GM21529 (cell line): ENCODE measurements around the gene ASF1A.
"Not testable (repeated sequence)": the region's sequence is repeated elsewhere in the genome, so short reads cannot be mapped to it uniquely, and the experiment has no call there.

Experiments used
- ATAC-seq: cut with Tn5 transposase; IDR thresholded peaks from one replicate; pipeline ENCODE4 v1.9.1; 2021; ENCODE audit not compliant: unreplicated experiment

Gene ASF1A

DNA sequence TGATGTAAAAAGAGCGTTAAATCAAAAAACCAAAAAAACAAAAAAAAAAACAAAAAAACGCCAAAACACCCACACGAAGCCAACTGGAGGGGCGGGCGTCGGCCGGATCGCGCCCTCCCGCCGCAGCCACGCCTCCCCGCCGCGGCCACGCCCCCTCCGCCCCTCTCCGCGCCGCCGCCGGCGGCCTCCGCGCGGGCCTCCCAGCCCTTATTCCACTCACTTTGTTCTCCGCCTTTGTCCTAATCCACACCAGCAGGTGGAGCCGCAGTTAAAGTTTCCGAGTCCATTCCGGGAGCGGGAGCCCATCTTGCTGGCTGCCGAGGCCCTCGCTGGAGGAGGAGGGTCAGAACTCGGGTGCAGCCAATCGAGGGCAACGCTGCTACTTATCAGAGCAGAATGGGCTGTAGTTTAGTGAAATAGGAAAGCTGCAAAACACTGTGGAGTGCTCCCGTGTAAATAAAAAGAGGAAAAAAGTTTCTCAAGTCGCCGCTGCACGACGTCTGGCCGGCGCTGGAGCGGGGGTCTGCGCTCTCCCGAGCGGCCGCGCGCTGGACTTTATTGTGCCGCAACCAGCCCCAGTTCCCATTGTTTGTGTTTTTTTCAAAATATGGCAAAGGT is at the start of gene ASF1A:
Gene ASF1A, plus strand, starts transcription at position 346 of the 618 bp plus-strand sequence. Its CDS starts 262 bp downstream, at position 608.
- ATAC-seq, result peak; percentile 68

DNA sequence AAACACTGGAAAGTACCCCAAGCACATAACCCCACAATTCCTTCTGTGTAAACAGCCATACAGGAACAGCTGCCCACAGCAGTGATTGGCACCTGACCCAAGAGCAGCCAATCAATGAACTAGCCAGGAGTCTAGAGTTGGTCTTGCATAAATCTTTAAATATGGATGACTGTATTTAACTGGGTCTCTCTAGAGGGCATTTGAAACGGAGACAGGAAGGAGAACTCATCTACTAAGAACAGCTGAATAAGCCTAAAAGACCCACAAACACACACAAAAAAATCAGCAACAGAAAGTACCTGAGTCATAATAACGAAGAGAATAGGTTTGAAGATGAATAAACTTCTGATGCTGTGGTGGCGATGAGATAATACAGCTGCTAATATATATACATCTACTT is 49.0 kb upstream of the ASF1A start:
- ATAC-seq, result peak; percentile 61

DNA sequence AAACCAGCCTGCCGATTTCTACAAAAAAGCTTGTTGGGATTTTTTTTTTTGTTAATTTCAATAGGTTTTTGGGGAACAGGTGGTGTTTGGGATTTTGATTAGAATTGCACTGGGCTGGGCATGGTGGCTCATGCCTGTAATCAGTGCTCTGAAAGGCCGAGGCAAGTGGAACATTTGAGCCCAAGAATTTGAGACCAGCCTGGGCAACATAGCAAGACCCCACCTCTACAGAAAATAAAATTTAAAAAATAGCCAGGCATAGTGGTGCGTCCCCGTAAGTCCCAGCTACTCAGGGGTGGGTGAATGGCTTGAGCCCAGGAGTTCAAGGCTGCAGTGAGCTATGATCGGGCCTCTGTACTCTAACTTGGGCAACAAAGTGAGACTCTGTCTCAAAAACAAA is 40.5 kb upstream of the ASF1A start:
- ATAC-seq, result no peak

DNA sequence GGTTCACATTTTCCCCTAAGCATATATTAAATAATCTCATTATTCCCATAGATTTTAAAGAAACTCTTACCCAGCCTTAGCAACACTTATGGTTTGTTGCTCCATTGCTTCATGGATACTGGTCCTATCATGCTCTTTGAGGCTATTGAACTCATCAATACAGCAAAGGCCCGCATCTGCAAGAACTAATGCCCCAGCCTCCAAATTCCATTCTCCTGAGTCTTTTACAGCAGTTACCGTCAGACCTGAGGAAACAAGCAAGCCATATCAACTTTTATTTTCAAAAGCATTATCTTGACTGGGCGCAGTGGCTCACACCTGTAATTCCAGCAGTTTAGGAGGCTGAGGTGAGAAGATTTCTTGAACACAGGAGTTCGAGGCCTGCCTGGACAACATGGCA is 37.7 kb upstream of the ASF1A start:
- ATAC-seq, result no peak

DNA sequence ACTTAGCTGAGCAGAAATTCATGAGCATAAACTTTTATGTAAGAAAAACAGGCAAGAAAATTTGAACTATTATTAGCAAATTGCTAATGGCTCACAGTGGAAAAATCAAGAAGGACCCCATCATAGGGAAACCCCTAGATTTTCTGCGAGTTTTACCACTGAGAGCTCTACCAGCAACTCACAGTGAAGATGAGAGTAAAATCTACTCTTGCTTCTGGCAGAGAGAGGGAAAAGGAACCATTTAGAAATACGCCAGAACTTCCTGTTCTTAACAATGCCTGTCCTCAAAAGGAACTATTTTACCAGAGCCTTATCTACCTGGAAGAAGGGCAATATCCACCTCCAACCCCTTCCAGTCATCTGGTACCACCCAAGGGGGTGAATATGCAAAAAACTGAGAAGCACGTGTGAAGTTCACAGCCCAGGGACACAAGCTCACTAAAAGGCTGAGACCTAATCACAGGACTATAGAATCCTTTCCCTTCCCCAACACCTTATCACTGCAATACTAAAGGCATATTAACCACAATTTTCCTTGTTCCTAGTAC is 34.4 kb upstream of the ASF1A start:
- ATAC-seq, result peak; percentile 66

DNA sequence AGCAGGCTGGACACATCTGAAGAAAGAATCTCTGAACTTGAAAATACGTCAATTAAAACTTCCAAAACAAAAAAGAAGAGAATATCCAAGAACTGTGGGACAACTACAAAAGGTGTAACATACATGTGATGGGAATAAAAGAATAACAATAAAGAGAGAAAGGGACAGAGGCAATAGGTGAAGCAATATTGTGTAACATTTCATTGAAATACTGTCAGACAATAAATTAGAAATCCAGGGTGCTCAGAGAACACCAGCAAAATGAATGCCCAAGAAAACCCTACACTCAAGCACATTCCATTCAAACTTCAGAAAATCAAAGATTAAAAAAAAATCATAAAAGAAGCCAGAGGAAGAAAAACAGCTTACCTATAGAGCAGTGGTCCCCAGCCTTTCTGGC is 33.6 kb upstream of the ASF1A start:
- ATAC-seq, result no peak

DNA sequence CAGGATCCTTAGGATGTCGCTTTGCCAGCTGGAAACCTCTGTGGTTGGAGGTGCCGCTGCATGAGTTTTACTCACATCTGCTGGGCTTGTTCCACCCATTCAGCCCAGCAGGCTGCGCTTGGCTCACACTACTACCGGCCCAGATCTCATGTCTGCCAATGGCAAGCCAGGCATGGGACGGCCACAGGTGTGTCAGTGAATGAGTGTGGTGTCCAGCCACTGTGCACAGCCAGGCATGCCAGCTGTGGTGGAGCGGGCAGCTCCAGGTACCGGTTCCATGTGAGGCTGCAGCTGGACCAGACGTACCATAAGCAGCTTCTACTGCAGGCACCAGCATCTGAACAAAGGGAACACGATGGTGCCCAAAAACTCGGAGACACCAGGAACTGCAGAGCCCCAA is 33.1 kb upstream of the ASF1A start:
- no peak for ATAC-seq

DNA sequence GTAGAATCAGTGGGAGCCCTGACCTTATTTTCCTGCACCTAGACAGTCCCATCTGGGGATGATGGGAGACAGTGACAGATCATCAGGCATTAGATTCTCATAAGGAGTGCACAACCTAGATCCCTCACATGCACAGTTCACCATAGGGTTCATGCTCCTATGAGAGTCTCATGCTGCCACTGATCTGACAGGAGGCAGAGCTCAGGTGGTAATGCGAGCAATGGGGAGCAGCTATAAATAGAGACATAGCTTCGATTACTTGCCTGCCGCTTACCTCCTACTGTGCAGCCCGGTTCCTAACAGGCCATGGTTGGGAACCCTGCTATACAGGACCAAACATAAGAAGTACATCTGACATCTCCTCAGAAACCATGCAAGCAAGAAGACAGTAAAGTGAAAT is 31.5 kb upstream of the ASF1A start:
- ATAC-seq, result no peak

DNA sequence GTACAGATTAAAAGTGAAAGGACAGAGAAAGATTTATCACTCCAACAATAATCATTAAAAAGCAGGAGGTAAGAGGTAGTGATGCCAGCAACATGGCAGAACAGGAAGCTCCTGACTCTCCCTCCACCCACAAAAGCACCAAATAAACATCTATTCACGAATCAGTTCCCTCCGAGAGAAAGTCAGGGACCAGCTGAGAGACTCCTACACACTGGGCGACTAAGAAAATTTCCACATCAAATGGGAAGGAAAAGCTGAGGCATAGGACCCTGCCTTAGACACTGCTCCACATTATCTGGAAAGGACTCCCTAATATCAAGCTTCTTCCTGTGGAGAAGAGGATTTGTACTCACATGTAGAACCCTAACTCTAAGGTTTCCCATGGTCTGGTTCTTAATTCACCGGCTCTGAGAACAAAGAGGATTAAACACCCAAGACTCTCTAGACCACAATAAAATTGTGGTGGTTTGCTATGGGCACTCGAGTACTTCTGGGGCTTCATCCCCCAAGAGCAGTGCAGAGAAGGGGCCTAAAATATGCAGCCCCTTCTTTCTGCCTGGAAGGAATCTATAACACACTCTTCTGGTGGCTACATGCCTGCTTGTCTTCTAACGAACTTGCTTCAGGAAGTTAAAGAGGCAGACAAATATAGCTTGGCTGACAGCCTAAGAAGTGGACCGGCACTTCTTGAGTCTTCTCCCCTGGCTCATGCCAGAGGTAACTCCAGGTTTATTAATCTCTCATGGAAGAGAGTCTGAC is 29.4 kb upstream of the ASF1A start:
- ATAC-seq, result no peak

DNA sequence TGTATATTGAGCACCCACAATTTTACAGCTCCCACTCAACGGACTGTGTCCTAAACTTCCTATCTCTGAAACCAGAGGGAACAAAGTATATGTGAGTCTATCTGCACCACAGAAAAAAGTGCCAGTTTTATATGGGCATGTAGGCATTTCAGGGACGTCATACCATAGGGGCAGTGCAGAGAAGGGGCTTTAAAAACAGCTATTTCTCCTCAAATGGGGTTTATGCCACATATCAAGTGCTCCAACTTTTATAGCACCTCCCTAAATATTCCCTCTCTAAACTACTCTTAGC is 28.9 kb upstream of the ASF1A start:
- ATAC-seq, result no peak

DNA sequence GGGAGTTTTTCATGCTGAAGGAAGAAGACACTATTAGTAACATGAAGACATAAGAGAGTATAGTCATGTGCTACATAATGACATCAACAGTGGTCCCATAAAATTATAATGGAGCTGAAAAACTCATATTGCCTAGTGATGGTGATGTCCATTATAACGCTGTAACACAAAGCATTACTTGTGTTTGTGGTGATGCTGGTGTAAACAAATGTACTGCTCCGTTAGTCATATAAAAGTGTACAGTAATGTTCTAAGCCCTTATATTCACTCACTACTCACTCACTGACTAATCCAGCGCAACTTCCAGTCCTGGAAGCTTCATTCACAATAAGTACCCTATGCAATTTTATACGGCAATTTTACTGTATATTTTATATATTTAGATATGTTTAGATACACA is 26.8 kb upstream of the ASF1A start:
- no peak for ATAC-seq

DNA sequence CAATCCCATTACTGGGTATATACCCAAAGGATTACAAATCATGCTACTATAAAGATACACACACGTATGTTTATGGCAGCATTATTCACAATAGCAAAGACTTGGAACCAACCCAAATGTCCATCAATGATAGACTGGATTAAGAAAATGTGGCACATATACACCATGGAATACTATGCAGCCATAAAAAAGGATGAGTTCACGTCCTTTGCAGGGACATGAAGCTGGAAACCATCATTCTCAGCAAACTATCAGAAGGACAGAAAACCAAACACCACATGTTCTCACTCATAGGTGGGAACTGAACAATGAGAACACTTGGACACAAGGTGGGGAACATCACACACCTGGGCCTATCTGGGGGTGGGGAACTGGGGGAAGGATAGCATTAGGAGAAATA is 25.1 kb upstream of the ASF1A start:
- not testable (repeated sequence) for ATAC-seq

DNA sequence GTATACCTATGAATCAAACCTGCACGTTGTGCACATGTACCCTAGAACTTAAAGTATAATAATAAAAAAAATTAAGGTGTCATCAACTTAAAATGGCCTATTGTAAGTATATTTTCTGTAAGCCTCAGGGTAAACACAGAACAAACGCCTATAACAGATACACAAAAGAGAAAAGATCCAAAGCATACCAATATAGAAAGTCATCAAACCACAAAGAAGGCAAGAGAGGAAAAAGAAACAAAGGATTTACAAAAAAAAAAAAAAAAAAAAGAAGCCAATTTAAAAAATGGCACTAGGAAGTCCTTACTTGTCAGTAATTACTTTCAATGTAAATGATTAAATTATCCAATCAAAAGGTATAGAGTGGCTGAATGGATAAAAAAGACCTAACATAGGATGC is 24.6 kb upstream of the ASF1A start:
- ATAC-seq, result no peak

DNA sequence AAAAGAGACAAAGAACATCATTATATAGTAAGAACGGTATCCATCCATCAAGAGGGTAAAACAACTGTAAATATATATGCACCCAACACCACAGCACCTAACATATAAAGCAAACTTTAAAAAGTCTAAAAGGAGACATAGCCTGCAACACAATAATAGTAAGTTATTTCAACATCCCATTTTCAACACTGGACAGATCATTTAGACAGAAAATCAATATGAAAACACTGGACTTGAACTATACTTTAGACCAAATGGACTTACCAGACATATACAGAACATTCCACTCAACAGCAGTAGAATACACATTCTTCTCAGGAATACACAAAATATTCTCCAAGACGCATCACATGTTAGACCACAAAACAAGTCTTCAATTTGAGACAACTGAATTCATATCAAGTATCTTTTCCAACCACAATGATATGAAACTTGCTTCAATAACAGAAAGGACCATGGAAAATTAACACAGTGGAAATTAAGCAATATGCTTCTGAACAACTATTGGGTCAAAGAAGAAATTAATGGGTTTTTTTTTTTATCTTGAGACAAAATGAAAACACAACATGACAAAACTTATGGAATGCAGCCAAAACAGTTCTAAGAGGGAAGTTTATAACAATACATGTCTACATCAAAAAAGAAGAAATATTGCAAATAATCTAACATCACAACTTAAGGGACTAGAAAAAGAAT is 23.9 kb upstream of the ASF1A start:
- ATAC-seq, result no peak

DNA sequence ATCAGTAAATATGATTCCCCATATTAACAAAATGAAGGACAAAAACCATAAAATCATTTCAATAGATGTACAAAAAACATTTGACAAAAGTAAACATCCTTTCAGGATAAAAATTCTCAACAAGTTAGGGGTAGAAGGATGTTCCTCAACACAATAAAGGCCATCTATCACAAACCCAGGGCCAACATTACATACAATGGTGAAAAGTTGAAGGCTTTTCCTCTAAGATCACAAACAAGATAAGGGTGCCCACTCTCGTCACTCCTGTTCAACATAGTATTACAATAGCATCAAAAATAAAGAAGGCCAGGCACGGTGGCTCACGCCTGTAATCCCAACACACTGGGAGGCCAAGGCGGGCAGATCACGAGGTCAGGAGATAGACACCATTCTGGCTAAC is 22.6 kb upstream of the ASF1A start:
- ATAC-seq, result no peak

DNA sequence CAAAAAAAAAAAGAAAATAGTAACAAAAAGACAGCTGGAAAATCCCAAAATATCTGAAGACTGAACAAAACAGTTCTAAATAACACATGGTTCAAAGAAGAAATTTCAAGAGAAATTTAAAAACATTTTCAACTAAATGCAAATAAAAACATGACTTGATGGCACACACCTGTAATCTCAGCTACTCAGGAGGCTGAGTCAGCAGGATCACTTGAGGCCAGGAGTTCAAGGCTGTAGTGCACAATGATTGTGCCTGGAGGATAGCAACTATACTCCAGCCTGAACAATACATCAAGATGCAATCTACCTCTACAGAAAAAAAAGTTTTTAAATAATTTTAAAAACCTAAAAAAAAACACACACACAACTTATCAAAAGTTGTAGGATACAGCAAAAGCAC is 21.6 kb upstream of the ASF1A start:
- ATAC-seq, result no peak

DNA sequence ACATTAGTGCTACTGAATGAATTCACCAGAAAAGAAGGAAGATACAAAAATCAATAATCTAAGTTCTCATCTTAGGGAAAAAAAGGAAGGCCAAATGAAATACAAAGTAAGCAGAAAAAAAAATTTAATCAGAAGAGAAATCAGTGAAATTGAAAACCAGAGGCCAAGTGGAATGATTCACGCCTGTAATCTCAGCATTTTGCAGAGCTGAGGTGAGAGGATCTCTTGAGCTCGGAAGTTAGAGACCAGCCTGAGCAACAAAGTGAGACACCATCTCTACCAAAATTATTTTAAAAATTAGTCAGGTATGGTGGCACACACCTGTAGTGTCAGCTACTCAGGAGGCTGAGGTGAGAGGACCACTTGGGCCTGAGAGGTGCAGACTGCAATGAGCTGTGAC is 21.2 kb upstream of the ASF1A start:
- ATAC-seq, result no peak

DNA sequence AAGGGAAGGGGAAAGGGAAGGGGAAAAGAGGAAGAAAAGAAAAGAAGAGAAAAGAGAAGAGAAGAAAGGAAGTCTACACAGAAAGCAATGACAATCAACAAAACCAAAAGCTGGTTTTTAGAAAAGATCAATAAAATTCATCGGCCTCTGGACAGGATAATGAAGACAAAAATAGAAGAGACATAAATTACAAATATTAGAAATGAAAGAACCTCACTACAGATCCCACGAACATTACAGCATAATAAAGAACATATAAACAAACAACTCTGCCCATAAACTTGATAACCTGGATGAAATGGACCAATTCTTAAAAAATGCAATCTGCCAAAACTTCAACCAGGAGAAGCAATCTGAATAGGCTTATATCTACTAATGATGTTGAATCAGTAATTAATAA is 20.7 kb upstream of the ASF1A start:
- ATAC-seq, result no peak

DNA sequence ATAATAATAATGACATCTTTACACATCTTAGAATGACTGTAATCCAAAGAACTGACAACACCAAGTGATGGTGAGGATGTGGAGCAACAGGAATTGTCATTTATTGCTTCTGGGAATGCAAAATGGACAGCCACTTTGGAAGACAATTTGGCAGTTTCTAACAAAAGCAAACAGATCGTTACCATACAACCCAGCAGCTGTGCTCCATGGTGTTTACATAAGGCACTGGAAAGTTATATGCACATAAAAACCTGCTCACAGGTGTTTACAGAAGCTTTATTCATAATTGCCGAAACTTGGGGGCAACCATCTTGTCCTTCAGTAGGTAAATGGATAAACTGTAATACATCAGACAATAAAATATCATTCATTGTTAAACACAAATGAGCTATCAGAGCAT is 18.3 kb upstream of the ASF1A start:
- ATAC-seq, result no peak

DNA sequence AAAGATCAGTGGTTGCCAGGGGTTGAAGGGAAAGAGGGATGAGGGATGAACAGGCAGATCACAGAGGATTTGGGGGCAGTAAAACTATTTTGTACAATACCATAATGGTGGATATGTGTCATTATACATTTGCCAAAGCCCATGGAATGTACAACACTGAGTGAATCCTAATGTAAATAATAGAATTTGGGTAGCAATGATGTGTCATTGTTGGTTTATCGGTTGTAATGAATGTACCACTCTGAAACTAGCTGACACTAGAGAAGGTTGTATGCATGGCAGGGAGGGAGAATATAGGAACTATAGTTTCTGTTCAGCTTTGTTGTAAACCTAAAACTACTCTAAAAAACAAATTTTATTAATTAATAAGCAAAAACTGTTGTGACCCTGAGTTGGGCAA is 17.8 kb upstream of the ASF1A start:
- ATAC-seq, result no peak

DNA sequence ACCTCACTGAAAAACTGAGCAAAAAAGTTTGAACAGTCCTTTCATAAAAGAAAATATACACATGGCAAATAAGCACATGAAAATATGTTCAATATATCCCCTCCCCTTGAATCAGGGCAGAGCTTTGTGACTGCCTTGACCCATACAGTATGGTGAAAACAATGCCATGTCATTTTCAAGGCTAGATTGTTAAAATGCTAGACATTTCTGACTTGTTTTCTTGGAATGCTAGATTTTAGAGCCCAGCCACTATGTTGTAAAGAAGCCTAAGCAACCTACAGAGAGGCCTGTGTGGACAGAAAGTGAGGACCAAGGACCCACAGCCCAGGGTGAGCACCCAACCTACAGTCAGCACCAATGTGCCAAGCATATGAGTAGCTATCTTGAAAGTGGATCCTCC is 17.1 kb upstream of the ASF1A start:
- no peak for ATAC-seq

DNA sequence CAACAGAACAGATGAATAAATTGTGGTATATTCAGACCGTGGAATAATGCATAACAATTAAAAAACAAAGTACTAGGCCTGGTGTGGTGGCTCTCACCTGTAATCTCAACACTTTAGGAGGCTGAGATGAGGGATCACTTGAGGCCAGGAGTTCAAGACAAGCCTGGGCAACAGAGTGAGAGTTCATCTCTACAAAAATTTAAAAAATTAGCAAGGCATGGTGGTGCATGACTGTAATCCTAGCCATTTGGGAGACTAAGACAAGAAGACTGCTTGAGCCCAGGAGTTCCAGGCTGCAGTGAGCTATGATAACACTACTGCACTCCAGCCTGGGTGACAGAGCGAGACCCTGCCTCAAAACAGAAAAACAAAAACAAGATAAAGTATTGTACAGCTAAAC is 16.1 kb upstream of the ASF1A start:
- ATAC-seq, result no peak
